Motor neuron (in vitro differentiated cells): Measurements from ENCODE around the gene ATP2A3. TPM values are rescaled to one million over a fixed set of nuclear protein-coding genes. Genes with fewer than 3 reads are reported as not detected.
"Not testable (repeated sequence)": the region's sequence is repeated elsewhere in the genome, so short reads cannot be mapped to it uniquely, and the experiment has no call there.

Source experiments
- ATAC-seq, 8 experiments: fragments of 200-7000 bp; cut with Tn5 transposase; replicated peaks in 6 of 8; 2 replicates each; pipeline ENCODE4 v1.8.0; 2021; ENCODE audit warnings: mild to moderate bottlenecking in 8 of 8, moderate library complexity in 8 of 8
- H3K27ac ChIP-seq, 2 donors: fragments of 250-450 bp; sonication (Bioruptor Pico); 2 replicates each; pipeline ENCODE4 v1.9.0; 2021; ENCODE audit warnings: antibody characterized with exemption in 2 of 2, mild to moderate bottlenecking in 2 of 2, moderate library complexity in 1 of 2
- H3K4me1 ChIP-seq, 2 donors: fragments of 250-450 bp; sonication (Bioruptor Pico); replicated peaks in 1 of 2; 2 replicates each; pipeline ENCODE4 v1.6.1; 2021; ENCODE audit warnings: antibody characterized with exemption in 2 of 2, mild to moderate bottlenecking in 2 of 2, moderate library complexity in 1 of 2
- H3K4me3 ChIP-seq, 5 donors: fragments of 250-450 bp; sonication (Bioruptor Pico); 2 replicates each; pipeline ENCODE4 v1.9.0; 2021; ENCODE audit warnings: antibody characterized with exemption in 5 of 5, mild to moderate bottlenecking in 5 of 5, moderate library complexity in 4 of 5
- WGBS, 10 experiments: fragments of 450-650 bp; shearing (Covaris generic); methylation state at CpG; one replicate each; pipeline ENCODE4 v1.0.0; 2022; 5-methylcytosine and 5-hydroxymethylcytosine counted together
- in situ Hi-C, 9 experiments: fragments of 400-800 bp; cut with MboI; loops; one replicate each; pipeline ENCODE4 v1.15.0; 2021; ENCODE audit warnings: low sequenced_read_pairs in 9 of 9, low pct_unique_long_range_greater_than_20kb in 2 of 9; ENCODE audit not compliant: unreplicated experiment in 9 of 9
- total RNA-seq, 8 experiments: library from RNA; unstranded; fragments of 300-600 nt; gene quantifications; 2 replicates each; pipeline versions ENCODE4 v1.2.3 to v1.2.4, GENCODE V29; 2022

ATP2A3 gene
- total RNA-seq, 8 experiments from 2014 or later: 0.07 to 3.9 (median 1.00) TPM

GRCh38 chr17:3955673-3955988, 8.6 kb downstream of the ATP2A3 start:
- 100% methylated on average over 1 to 4 of the region's 10 CpGs; no CpG with 5 or more reads in 7 of the 10 experiments for WGBS, 10 experiments
- peaks cover 6 to 16% of the 10 kb centered on the region in 2 donors for H3K4me1 ChIP-seq
- in situ Hi-C loops: no loop called here
- no peak overlapping the region for H3K27ac ChIP-seq
- ATAC-seq: no peak
- no peak overlapping the region for H3K4me3 ChIP-seq

DNA sequence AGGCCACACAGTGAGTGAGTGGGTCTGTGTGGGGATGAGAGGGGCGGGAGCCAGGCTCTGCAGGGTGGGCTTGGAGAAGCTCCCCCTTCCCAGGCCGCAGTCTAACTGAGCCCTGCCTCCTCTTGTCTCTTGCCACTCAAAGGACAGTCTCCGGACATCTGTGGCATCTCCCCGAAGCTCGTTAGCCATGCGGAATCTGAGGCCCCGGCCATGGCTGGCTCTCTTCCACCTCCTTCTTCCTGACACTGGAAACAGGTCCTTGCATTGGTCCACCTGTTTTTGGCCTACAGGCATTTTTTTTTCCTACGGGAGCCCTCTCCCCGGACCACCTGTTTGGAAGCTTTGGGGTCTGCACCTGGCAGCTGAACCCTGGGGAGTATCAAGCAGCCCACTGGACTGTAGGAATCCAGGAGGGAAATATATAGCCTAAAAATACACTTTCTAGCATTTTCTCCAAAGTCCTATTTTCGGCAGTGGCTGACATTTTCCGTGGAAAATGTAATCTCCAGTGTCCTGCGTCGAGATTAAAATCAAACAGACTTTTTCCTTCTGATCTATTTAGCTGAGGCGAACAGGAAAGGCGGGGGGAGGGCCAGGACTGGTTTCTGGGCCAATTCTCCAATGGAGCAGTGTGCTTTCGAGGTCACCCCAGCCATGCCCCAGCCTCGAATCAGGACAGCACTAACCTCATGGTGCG, 9.1 kb downstream of the ATP2A3 start:
- in situ Hi-C loops: no loop called here
- Histone ChIP-seq H3K27ac (no peak overlapping the region), H3K4me3 (no peak overlapping the region), H3K4me1 (peaks cover 6 to 16% of the 10 kb centered on the region in 2 donors)
- WGBS, 10 experiments: 40 to 100% (median 85%) methylated on average over 1 to 12 of the region's 18 CpGs; no CpG with 5 or more reads in 1 of the 10 experiments
- no peak for ATAC-seq

DNA sequence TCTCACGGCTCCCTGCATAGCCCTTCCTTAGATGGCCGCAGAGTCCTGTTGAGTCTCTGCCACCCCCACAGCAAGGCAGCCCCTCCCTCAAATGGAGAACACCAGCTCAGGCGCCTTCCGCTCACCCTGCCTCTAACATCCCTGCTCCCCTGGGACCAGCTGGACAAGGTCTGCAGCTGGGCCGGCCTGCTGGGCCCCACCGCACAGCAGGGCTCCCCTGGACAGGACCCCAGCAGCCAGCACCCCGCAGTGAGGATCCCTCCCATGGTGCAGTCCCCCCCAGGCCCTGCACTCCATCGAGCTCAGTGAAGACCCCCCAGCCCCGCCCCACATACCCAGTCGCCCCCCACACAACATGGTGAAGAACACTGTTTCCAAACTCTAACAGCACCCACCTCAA, 10.2 kb downstream of the ATP2A3 start:
- 90 to 100% methylated on average over 2 to 3 of the region's 10 CpGs; no CpG with 5 or more reads in 8 of the 10 experiments for WGBS, 10 experiments
- no peak for ATAC-seq
- Histone ChIP-seq H3K4me3 (no peak overlapping the region), H3K27ac (no peak overlapping the region), H3K4me1 (peaks cover 6 to 9% of the 10 kb centered on the region in 2 donors)
- in situ Hi-C loops: no loop called here

- in situ Hi-C loops: no loop called here
- no peak overlapping the region for H3K4me3 ChIP-seq
- no peak overlapping the region for H3K27ac ChIP-seq
- no peak for ATAC-seq
- 94% methylated on average over 3 of the region's 14 CpGs; no CpG with 5 or more reads in 9 of the 10 experiments for WGBS, 10 experiments
- peaks cover 6 to 7% of the 10 kb centered on the region in 2 donors for H3K4me1 ChIP-seq
These were observed 10.7 kb downstream of the ATP2A3 start for GRCh38 chr17:3953542-3953941.

GRCh38 chr17:3952186-3952585, 12.1 kb downstream of the ATP2A3 start:
- in situ Hi-C loops: no loop called here
- H3K4me3 ChIP-seq: no peak overlapping the region
- peaks cover 6 to 7% of the 10 kb centered on the region in 2 donors for H3K4me1 ChIP-seq
- no peak overlapping the region for H3K27ac ChIP-seq
- WGBS, 10 experiments: 80 to 90% (median 82%) methylated on average over 1 to 7 of the region's 14 CpGs; no CpG with 5 or more reads in 7 of the 10 experiments
- ATAC-seq: no peak

- no peak overlapping the region for H3K27ac ChIP-seq
- H3K4me1 ChIP-seq: peaks cover 3 to 7% of the 10 kb centered on the region in 2 donors
- H3K4me3 ChIP-seq: no peak overlapping the region
- WGBS, 10 experiments: 17% methylated on average over 1 of the region's 16 CpGs; no CpG with 5 or more reads in 9 of the 10 experiments
- in situ Hi-C loops: no loop called here
- ATAC-seq: no peak
These were observed 12.8 kb downstream of the ATP2A3 start for GRCh38 chr17:3951420-3951819.

- no peak for ATAC-seq
- Histone ChIP-seq H3K4me3 (no peak overlapping the region), H3K27ac (no peak overlapping the region), H3K4me1 (peaks cover 0 to 7% of the 10 kb centered on the region in 2 donors)
- 80 to 97% (median 85%) methylated on average over 1 to 10 of the region's 17 CpGs; no CpG with 5 or more reads in 2 of the 10 experiments for WGBS, 10 experiments
- in situ Hi-C loops: no loop called here
These were observed 13.2 kb downstream of the ATP2A3 start for GRCh38 chr17:3951003-3951402.

- ATAC-seq: no peak
- Histone ChIP-seq H3K4me1 (peaks cover 0 to 7% of the 10 kb centered on the region in 2 donors), H3K4me3 (no peak overlapping the region), H3K27ac (no peak overlapping the region)
- in situ Hi-C loops: no loop called here
- 50 to 86% (median 60%) methylated on average over 1 to 4 of the region's 12 CpGs; no CpG with 5 or more reads in 7 of the 10 experiments for WGBS, 10 experiments
These were observed 13.7 kb downstream of the ATP2A3 start for GRCh38 chr17:3950584-3950983.

DNA sequence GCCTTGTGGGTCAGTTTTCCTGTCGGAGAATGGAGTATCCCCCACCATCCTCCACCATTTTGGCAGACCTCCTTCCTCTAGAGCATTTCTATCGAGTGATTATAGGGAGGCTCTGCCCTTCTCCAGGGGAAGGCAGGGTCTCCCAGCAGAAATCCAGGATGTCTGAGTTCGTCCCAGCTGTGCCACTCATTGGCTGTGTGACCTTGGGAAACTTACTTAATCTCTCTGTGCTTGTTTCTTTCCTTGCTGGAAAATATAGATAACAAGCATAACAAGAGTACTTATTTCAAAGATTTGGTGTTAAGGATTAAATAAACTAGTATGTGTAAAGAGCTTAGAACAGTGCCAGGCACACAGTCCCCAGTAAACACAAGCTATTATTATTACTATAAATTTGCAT, 14.8 kb downstream of the ATP2A3 start:
- H3K27ac ChIP-seq: no peak overlapping the region
- H3K4me3 ChIP-seq: no peak overlapping the region
- WGBS, 10 experiments: 20 to 100% (median 63%) methylated on average over 1 to 2 of the region's 3 CpGs; no CpG with 5 or more reads in 7 of the 10 experiments
- ATAC-seq: no peak
- in situ Hi-C loops: no loop called here
- peaks cover 0 to 6% of the 10 kb centered on the region in 2 donors for H3K4me1 ChIP-seq

GRCh38 chr17:3948551-3948950, 15.7 kb downstream of the ATP2A3 start:
- WGBS, 10 experiments: 14 to 100% (median 55%) methylated on average over 1 to 2 of the region's 3 CpGs; no CpG with 5 or more reads in 4 of the 10 experiments

GRCh38 chr17:3947318-3947810, 16.9 kb downstream of the ATP2A3 start:
- no peak for ATAC-seq
- Histone ChIP-seq H3K4me1 (peaks cover 4 to 15% of the 10 kb centered on the region in 2 donors), H3K4me3 (no peak overlapping the region), H3K27ac (no peak overlapping the region)
- in situ Hi-C loops: no loop called here
- WGBS, 10 experiments: 70 to 100% (median 91%) methylated on average over 1 to 14 of the region's 43 CpGs; no CpG with 5 or more reads in 5 of the 10 experiments

More at GRCh38 chr17:3948551-3948950, 15.7 kb downstream of the ATP2A3 start:
- in situ Hi-C loops, H3K27ac ChIP-seq, ATAC-seq, H3K4me3 ChIP-seq, H3K4me1 ChIP-seq: not testable (repeated sequence)

DNA sequence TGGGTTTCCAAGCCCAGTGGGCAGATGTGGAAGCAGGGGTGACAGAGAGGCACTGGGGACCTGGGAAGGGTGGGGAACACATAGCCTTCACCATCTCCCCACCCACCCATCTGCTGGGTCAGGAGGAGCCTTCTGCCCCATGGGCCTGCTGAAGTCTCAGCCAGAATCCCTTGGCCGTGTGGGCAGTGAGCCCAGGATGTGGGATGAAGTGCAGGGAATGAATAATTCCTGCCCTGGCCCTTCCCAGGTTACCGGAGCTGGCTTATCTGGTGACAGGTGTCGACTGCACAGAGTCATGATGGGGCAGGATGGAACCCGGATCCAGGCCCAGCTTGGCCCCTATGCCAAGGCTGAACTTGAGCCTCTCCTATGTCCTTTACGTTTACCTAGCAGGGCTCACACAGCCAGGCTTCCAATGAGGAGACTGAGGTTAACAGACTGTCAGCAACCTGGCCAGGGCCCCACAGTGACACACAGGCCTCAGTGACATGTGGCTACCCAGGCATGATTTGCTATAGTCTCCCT, 17.5 kb downstream of the ATP2A3 start:
- no peak overlapping the region for H3K4me3 ChIP-seq
- 83% methylated on average over 1 of the region's 5 CpGs; no CpG with 5 or more reads in 9 of the 10 experiments for WGBS, 10 experiments
- no peak for ATAC-seq
- peaks cover 4 to 15% of the 10 kb centered on the region in 2 donors for H3K4me1 ChIP-seq
- in situ Hi-C loops: no loop called here
- H3K27ac ChIP-seq: no peak overlapping the region

DNA sequence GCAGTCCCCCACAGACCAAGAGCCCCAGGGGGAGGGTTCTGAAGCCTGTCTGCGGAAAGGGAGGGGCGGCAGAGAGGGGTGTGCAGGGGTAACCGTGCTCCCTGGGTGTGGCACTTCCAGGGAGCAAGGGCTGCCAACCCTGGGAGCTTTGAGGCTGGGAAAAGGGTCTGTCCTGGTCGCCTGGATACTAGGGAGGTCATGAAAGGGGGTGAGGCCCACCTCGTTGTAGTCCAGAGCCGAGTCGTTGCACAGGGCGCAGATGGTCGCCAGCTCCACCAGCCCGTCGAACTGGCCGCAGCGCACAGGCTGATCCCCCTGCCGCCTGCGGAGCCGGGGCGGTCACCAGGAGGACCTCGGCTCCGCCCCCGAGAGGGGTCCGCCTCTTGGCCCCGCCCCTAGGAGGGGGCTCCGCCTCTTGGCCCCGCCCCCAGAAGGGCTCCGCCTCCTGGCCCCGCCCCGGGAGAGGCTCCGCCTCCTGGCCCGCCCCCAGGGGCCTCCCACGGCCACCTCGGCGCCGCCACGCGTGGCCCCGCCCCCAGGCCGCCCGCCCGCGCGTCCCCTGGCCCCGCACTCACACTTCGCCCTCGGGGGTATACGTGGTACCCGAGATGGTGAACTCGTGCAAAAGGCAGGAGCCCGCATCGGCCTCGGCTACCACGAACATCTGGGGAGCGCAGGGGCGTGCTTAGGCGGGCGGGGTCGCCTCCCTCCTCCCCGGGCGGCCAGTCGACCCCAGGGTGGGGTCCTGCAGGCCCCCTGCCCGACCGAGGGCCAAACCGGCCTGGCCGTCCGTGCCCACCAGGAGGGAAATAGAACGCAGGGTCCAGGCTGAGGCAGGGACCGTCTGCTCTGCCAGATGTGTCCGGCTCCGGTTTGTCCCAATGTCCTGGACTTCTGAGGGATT, 19.5 kb downstream of the ATP2A3 start:
- peak overlapping the region; percentile 22 to 32 (median 28) for H3K4me3 ChIP-seq
- peak; percentile 81 to 95 (median 89) for ATAC-seq
- WGBS, 10 experiments: 5 to 20% methylated on average over 1 to 11 of the region's 68 CpGs; no CpG with 5 or more reads in 8 of the 10 experiments
- H3K27ac ChIP-seq: peak overlapping the region in 1 of 2 donors; percentile 3
- in situ Hi-C loops: no loop called here
- H3K4me1 ChIP-seq: peaks cover 4 to 15% of the 10 kb centered on the region in 2 donors
